Measurements from ENCODE around the gene LARP6. TPM values are rescaled to one million over a fixed set of nuclear protein-coding genes. Genes with fewer than 3 reads are reported as not detected.
A peak's percentile ranks its signal among the peaks of the same experiment; 100 is the strongest.
"Not testable (repeated sequence)": the region's sequence is repeated elsewhere in the genome, so short reads cannot be mapped to it uniquely, and the experiment has no call there.

Gene LARP6
- total RNA-seq, 1 experiment from 2014 or later = 66.3 TPM

DNA sequence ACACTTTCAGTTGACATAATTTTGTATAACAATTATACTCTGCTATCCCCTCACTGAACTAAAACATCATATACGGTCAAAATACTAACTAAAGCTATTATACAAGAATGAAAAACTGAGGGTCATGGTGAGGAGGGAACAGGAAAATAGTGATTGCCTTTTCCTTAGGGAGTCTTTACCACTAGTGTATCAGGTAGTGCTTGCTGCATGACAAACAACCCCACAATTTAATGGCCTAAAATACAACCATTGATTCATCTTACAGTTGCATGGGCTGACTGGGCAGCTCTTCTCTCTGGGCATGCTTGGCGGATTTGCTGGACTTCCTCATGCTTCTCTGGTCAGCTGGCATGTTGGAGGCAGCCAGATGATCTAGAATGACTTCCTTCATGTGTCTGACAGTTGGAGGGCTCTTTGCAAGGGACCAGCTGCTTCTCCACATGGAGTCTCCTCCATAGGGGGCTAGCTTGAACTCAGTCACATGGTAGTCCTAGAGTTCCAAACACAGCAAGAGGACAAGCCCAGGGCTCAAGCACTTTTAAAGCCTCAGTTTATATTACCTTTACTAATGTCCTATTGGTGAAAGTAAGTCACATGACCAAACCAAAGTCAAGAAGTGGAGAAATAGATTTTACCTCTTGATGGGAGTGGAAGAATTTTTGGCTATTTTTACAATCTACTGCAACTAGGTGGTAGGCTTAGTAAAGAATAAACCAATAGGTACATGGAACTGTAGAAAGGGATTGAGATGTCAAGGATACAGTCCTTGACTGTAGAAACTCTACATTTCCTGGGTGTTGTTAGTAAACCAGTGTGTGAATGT is 19.5 kb upstream of the LARP6 start:
- no TSS peak for BruUV-seq (replicated peaks)
- no peaks in the 10 kb centered on the region for H3K27me3 ChIP-seq (ENCODE audit: control insufficient read depth, insufficient read depth, low read length)
- ATAC-seq = no peak
- H3K36me3 ChIP-seq (ENCODE audit: control insufficient read depth, insufficient read depth, low read length) = no peaks in the 10 kb centered on the region
- intact Hi-C loops (cut with micrococcal nuclease; ENCODE audit: unreplicated experiment) = loop anchor here (2.0 kb wide), 1 partner anchor 49 kb away; no protein-coding TSS in a partner anchor
- H3K27ac ChIP-seq (ENCODE audit: low read length) = peak overlapping the region; percentile 60; the same call in 1 of the 2 replicates
- no peak for TF ChIP-seq SIN3A (IDR thresholded peaks at IDR 0.05; ENCODE audit: borderline replicate concordance, insufficient read depth, low read depth, low read length)
- TF ChIP-seq, protein P1, sequence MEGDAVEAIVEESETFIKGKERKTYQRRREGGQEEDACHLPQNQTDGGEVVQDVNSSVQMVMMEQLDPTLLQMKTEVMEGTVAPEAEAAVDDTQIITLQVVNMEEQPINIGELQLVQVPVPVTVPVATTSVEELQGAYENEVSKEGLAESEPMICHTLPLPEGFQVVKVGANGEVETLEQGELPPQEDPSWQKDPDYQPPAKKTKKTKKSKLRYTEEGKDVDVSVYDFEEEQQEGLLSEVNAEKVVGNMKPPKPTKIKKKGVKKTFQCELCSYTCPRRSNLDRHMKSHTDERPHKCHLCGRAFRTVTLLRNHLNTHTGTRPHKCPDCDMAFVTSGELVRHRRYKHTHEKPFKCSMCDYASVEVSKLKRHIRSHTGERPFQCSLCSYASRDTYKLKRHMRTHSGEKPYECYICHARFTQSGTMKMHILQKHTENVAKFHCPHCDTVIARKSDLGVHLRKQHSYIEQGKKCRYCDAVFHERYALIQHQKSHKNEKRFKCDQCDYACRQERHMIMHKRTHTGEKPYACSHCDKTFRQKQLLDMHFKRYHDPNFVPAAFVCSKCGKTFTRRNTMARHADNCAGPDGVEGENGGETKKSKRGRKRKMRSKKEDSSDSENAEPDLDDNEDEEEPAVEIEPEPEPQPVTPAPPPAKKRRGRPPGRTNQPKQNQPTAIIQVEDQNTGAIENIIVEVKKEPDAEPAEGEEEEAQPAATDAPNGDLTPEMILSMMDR (IDR thresholded peaks at IDR 0.05) = no peak
- no peak for TF ChIP-seq POLR2AphosphoS5 (IDR thresholded peaks at IDR 0.05; ENCODE audit: low read depth, low read length)
- TF ChIP-seq, protein P2, sequence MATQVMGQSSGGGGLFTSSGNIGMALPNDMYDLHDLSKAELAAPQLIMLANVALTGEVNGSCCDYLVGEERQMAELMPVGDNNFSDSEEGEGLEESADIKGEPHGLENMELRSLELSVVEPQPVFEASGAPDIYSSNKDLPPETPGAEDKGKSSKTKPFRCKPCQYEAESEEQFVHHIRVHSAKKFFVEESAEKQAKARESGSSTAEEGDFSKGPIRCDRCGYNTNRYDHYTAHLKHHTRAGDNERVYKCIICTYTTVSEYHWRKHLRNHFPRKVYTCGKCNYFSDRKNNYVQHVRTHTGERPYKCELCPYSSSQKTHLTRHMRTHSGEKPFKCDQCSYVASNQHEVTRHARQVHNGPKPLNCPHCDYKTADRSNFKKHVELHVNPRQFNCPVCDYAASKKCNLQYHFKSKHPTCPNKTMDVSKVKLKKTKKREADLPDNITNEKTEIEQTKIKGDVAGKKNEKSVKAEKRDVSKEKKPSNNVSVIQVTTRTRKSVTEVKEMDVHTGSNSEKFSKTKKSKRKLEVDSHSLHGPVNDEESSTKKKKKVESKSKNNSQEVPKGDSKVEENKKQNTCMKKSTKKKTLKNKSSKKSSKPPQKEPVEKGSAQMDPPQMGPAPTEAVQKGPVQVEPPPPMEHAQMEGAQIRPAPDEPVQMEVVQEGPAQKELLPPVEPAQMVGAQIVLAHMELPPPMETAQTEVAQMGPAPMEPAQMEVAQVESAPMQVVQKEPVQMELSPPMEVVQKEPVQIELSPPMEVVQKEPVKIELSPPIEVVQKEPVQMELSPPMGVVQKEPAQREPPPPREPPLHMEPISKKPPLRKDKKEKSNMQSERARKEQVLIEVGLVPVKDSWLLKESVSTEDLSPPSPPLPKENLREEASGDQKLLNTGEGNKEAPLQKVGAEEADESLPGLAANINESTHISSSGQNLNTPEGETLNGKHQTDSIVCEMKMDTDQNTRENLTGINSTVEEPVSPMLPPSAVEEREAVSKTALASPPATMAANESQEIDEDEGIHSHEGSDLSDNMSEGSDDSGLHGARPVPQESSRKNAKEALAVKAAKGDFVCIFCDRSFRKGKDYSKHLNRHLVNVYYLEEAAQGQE (IDR thresholded peaks at IDR 0.05; ENCODE audit: insufficient read depth in 1 of 2, low read depth in 2 of 2, low read length in 1 of 2) = no peak
- no peak for TF ChIP-seq TCF7L2 (IDR thresholded peaks at IDR 0.05; ENCODE audit: low read depth, low read length)
- H3K4me1 ChIP-seq (ENCODE audit: control insufficient read depth, insufficient read depth, low read length) = peaks cover 17% of the 10 kb centered on the region; the same call in 1 of the 2 replicates
- H3K4me3 ChIP-seq (ENCODE audit: low read depth in 2 of 2, low read length in 2 of 2) = no peak overlapping the region
- CTCF ChIA-PET = no interaction called here
- peaks cover 5% of the 10 kb centered on the region; the same call in 1 of the 2 replicates for H3K9me3 ChIP-seq (ENCODE audit: control insufficient read depth, insufficient read depth, low read depth, low read length)
- no peak for DNase-seq (ENCODE audit: low read depth, low spot score)
- in situ Hi-C loops (cut with HindIII; ENCODE audit: low pct_unique_long_range_greater_than_20kb, low sequenced_read_pairs) = no loop called here
- POLR2A ChIA-PET = no interaction called here

DNA sequence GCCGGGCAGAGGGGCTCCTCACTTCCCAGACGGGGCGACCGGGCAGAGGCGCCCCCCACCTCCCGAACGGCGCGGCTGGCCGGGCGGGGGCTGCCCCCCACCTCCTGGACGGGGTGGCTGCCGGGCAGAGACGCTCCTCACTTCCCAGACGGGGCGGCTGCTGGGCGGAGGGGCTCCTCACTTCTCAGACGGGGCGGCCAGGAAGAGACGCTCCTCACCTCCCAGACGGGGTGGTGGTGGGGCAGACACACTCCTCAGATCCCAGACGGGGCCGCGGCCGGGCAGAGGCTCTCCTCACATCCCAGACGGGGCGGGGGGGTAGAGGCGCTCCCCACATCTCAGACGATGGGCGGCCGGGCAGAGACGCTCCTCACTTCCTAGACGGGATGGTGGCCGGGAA is 17.5 kb upstream of the LARP6 start:
- DNase-seq (ENCODE audit: low read depth, low spot score); H3K36me3 ChIP-seq (ENCODE audit: control insufficient read depth, insufficient read depth, low read length); ATAC-seq; H3K27me3 ChIP-seq (ENCODE audit: control insufficient read depth, insufficient read depth, low read length); H3K9me3 ChIP-seq (ENCODE audit: control insufficient read depth, insufficient read depth, low read depth, low read length); H3K4me3 ChIP-seq (ENCODE audit: low read depth in 2 of 2, low read length in 2 of 2); in situ Hi-C loops (cut with HindIII; ENCODE audit: low pct_unique_long_range_greater_than_20kb, low sequenced_read_pairs); intact Hi-C loops (cut with micrococcal nuclease; ENCODE audit: unreplicated experiment); H3K27ac ChIP-seq (ENCODE audit: low read length); BruUV-seq (replicated peaks); CTCF ChIA-PET: not testable (repeated sequence)
- peaks cover 15% of the 10 kb centered on the region; the same call in 1 of the 2 replicates for H3K4me1 ChIP-seq (ENCODE audit: control insufficient read depth, insufficient read depth, low read length)
- POLR2A ChIA-PET = interaction anchor here (0.7 kb wide), 1 partner anchor 317 kb away, joined by 3 read pairs; no protein-coding TSS in a partner anchor

DNA sequence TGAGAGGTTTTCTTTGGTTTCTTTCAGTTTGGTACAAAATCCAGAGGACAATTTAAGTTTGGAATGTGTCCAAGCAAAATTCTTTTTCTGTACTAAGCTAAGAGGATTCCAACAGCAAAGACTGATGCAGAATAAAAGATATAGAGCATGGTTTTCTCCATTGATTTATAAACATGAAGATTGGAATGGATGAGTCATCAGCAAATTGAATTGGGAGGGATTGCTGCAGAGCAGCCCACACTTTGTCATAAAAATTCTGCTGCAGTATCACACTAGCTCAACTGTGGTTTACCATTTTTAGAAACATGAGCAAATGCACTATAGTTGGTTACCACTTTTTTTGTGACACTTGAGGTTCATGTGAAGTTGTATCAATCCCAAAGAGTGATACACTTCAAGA is 16.1 kb upstream of the LARP6 start:
- no TSS peak for BruUV-seq (replicated peaks)
- ChIA-PET CTCF (no interaction called here), POLR2A (interaction anchor here (0.7 kb wide), 1 partner anchor 9 kb away, joined by 4 read pairs; no protein-coding TSS in a partner anchor)
- Histone ChIP-seq H3K36me3 (ENCODE audit: control insufficient read depth, insufficient read depth, low read length) (no peaks in the 10 kb centered on the region), H3K27me3 (ENCODE audit: control insufficient read depth, insufficient read depth, low read length) (no peaks in the 10 kb centered on the region), H3K4me3 (ENCODE audit: low read depth in 2 of 2, low read length in 2 of 2) (no peak overlapping the region), H3K27ac (ENCODE audit: low read length) (no peak overlapping the region), H3K9me3 (ENCODE audit: control insufficient read depth, insufficient read depth, low read depth, low read length) (peaks cover 5% of the 10 kb centered on the region; the same call in 1 of the 2 replicates), H3K4me1 (ENCODE audit: control insufficient read depth, insufficient read depth, low read length) (peaks cover 11% of the 10 kb centered on the region; the same call in 1 of the 2 replicates)
- DNase-seq (ENCODE audit: low read depth, low spot score) = no peak
- no peak; the same call in 1 of the 2 replicates for ATAC-seq
- intact Hi-C loops (cut with micrococcal nuclease; ENCODE audit: unreplicated experiment) = no loop called here
- in situ Hi-C loops (cut with HindIII; ENCODE audit: low pct_unique_long_range_greater_than_20kb, low sequenced_read_pairs) = no loop called here
- TF ChIP-seq POLR2AphosphoS5 (IDR thresholded peaks at IDR 0.05; ENCODE audit: low read depth, low read length) = no peak
- no peak for TF ChIP-seq TCF7L2 (IDR thresholded peaks at IDR 0.05; ENCODE audit: low read depth, low read length)
- TF ChIP-seq, protein P1 (IDR thresholded peaks at IDR 0.05) = no peak
- TF ChIP-seq, protein P2 (IDR thresholded peaks at IDR 0.05; ENCODE audit: insufficient read depth in 1 of 2, low read depth in 2 of 2, low read length in 1 of 2) = no peak
- TF ChIP-seq SIN3A (IDR thresholded peaks at IDR 0.05; ENCODE audit: borderline replicate concordance, insufficient read depth, low read depth, low read length) = no peak
